CD14-positive monocyte (primary cell): ENCODE measurements around the gene CHN2. TPM values are rescaled to one million over a fixed set of nuclear protein-coding genes. Genes with fewer than 3 reads are reported as not detected.
A peak's percentile ranks its signal among the peaks of the same experiment; 100 is the strongest.

Experiments used
- DNase-seq, 3 donors: peaks; one replicate each; pipeline ENCODE4 v3.0.0-alpha.2; 2011 to 2022
- H2AFZ ChIP-seq: 2 replicates; pipeline ENCODE4 v1.6.0; 2012; ENCODE audit warnings: mild to moderate bottlenecking, low read depth, low read length, inconsistent platforms; ENCODE audit not compliant: insufficient read depth, poor library complexity, severe bottlenecking
- H3K27ac ChIP-seq, 2 donors: 1 replicate in 1 of 2; 2 replicates in 1 of 2; pipeline ENCODE4 v1.5.1; 2012 to 2013; ENCODE audit warnings: low read length in 2 of 2, control low read depth in 1 of 2, inconsistent platforms in 1 of 2, low read depth in 1 of 2, mild to moderate bottlenecking in 1 of 2
- H3K27me3 ChIP-seq, 2 donors: one replicate each; pipeline versions ENCODE4 v1.6.0 to v1.6.1; 2011 to 2013; ENCODE audit warnings: low read length in 2 of 2; ENCODE audit not compliant: control insufficient read depth in 2 of 2, insufficient read depth in 2 of 2
- H3K36me3 ChIP-seq, 2 donors: replicated peaks in 1 of 2; 1 replicate in 1 of 2; 2 replicates in 1 of 2; pipeline versions ENCODE4 v1.5.1 to v1.6.1; 2012 to 2013; ENCODE audit warnings: low read length in 2 of 2, control low read depth in 1 of 2, inconsistent platforms in 1 of 2, mild to moderate bottlenecking in 1 of 2; ENCODE audit not compliant: insufficient read depth in 2 of 2, control insufficient read depth in 1 of 2
- H3K4me1 ChIP-seq, 2 donors: 1 replicate in 1 of 2; 2 replicates in 1 of 2; pipeline versions ENCODE4 v1.5.1 to v1.6.1; 2012 to 2013; ENCODE audit warnings: low read length in 2 of 2, control low read depth in 1 of 2, inconsistent platforms in 1 of 2, mild to moderate bottlenecking in 1 of 2, moderate library complexity in 1 of 2; ENCODE audit not compliant: insufficient read depth in 2 of 2, control insufficient read depth in 1 of 2
- H3K4me2 ChIP-seq: replicated peaks from 2 replicates; pipeline ENCODE3; 2012; ENCODE audit warnings: low read length, moderate library complexity, mild to moderate bottlenecking; ENCODE audit not compliant: poor library complexity, severe bottlenecking; ENCODE audit errors: extremely low read depth
- H3K4me3 ChIP-seq, 3 experiments: fragments of 200-600 bp in 1 of 3; sonication (generic) in 1 of 3; replicated peaks in 1 of 3; 1 replicate in 2 of 3; 2 replicates in 1 of 3; pipeline ENCODE4 v1.5.1; 2011 to 2013; ENCODE audit warnings: low read length in 3 of 3, mild to moderate bottlenecking in 3 of 3, control low read depth in 2 of 3, low read depth in 2 of 3, inconsistent platforms in 1 of 3, moderate library complexity in 1 of 3
- H3K79me2 ChIP-seq: 2 replicates; pipeline ENCODE4 v1.6.0; 2012; ENCODE audit warnings: mild to moderate bottlenecking, control low read depth, inconsistent platforms, low read length, moderate library complexity; ENCODE audit not compliant: insufficient read depth
- H3K9ac ChIP-seq: 2 replicates; pipeline ENCODE4 v1.6.0; 2017; ENCODE audit warnings: low read length, mild to moderate bottlenecking; ENCODE audit not compliant: insufficient read depth, poor library complexity, severe bottlenecking
- H3K9me3 ChIP-seq, 2 donors: replicated peaks in 1 of 2; 1 replicate in 1 of 2; 2 replicates in 1 of 2; pipeline versions ENCODE4 v1.5.1 to v1.6.1; 2012 to 2013; ENCODE audit warnings: low read length in 2 of 2, control low read depth in 1 of 2; ENCODE audit not compliant: control insufficient read depth in 1 of 2, insufficient read depth in 1 of 2
- H4K20me1 ChIP-seq: 2 replicates; pipeline ENCODE4 v1.6.0; 2012; ENCODE audit warnings: mild to moderate bottlenecking, low read length, control low read depth, moderate library complexity; ENCODE audit not compliant: insufficient read depth
- H3K27ac Mint-ChIP-seq, 7 donors: one replicate each; pipeline ENCODE4 v1.8.0; 2020; ENCODE audit warnings: mild to moderate bottlenecking in 7 of 7, mixed read lengths in 7 of 7, moderate library complexity in 6 of 7, inconsistent platforms in 2 of 7
- H3K27me3 Mint-ChIP-seq, 3 donors: one replicate each; pipeline ENCODE4 v1.8.0; 2021 to 2022; ENCODE audit warnings: low read depth in 3 of 3, mild to moderate bottlenecking in 3 of 3, mixed read lengths in 3 of 3, moderate library complexity in 3 of 3, inconsistent platforms in 1 of 3
- H3K36me3 Mint-ChIP-seq, 2 donors: one replicate each; pipeline ENCODE4 v1.8.0; 2020; ENCODE audit warnings: mixed read lengths in 2 of 2, inconsistent platforms in 1 of 2, mild to moderate bottlenecking in 1 of 2
- H3K4me1 Mint-ChIP-seq: one replicate; pipeline ENCODE4 v1.8.0; 2020; ENCODE audit warnings: mild to moderate bottlenecking, mixed read lengths
- H3K4me3 Mint-ChIP-seq, 2 donors: one replicate each; pipeline ENCODE4 v1.8.0; 2020; ENCODE audit warnings: mild to moderate bottlenecking in 2 of 2, mixed read lengths in 2 of 2, moderate library complexity in 1 of 2
- H3K9me3 Mint-ChIP-seq, 7 donors: one replicate each; pipeline ENCODE4 v1.8.0; 2020 to 2022; ENCODE audit warnings: mixed read lengths in 7 of 7, mild to moderate bottlenecking in 6 of 7, moderate library complexity in 6 of 7, inconsistent platforms in 2 of 7
- CTCF ChIP-seq: fragments of 200-600 bp; IDR thresholded peaks from one replicate; pipeline ENCODE4 v1.8.0; 2022; ENCODE audit warnings: antibody characterized with exemption, mild to moderate bottlenecking
- WGBS: methylation state at CpG from one replicate; pipeline ENCODE4 v1.1.5; 2013; ENCODE audit warnings: missing lambda C conversion rate; ENCODE audit not compliant: insufficient coverage; 5-methylcytosine and 5-hydroxymethylcytosine counted together
- intact Hi-C, 2 donors: fragments of 100-400 bp; cut with micrococcal nuclease; formaldehyde crosslinking; loops; one replicate each; pipeline versions ENCODE4 v1.15.0 to v1.15.1; 2023
- polyA plus RNA-seq, 3 donors: library from polyadenylated mRNA; depleted of rRNA in 1 of 3; unstranded in 2 of 3; stranded (reverse) in 1 of 3; fragments of 300-500 nt in 2 of 3; fragments of >200 nt in 1 of 3; fragmentation: Illumina TruSeq in 2 of 3; gene quantifications; 1 replicate in 2 of 3; 2 replicates in 1 of 3; pipeline ENCODE4 v1.2.3, GENCODE V29; 2012 to 2021

CHN2 gene
- polyA plus RNA-seq, 3 donors, result 26.6 to 66.5 (median 44.8) TPM

- H3K27me3 Mint-ChIP-seq, result peaks cover 1 to 3% (median 2%) of the 10 kb centered on the region in 3 donors
Observed at GRCh38 chr7:29316926-29317325, 122.4 kb downstream of the CHN2 start.

DNA sequence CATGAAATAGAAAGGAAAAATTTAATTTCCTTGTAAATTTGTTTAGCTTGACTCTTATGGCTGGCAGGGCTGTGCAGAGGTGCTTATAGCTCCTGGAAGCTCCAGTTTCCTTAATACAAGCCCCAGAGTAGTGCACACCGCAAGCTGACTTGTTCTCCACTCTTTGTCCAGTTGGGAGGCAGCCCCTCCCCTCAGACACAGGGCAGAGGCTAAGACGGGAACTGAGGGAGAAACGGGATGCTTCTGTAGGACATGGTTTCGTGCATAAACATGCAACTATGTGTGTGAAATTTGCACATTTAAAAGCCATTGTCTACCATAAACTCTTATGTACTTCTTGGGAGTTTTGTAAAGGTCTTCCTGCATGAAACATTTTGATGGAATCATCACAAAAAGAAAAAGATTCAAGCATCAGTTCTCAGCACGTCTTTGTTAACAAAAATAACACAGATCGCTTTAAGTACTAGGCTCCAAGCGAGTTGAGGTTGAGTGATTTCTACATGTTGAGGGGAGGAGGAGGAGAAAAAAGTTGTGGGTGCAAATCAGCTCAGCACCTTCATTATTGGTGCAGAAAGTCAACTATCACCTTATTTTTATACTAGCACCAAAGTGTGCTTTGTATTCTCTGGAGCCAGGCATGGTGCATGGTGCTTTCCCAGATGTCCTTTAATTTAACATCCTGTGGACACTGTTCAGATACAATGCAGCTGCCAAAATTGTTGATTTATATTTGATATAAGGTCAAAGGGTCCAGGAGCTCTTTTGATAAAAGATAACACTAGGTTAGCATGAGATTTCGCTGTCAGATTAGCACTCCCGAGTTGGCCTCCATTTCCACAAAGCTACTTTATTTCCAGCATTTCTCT, 124.5 kb downstream of the CHN2 start:
- Histone ChIP-seq H3K36me3 (no peaks in the 10 kb centered on the region), H3K9me3 (no peaks in the 10 kb centered on the region), H3K79me2 (no peaks in the 10 kb centered on the region), H3K27ac (peak overlapping the region; percentile 30 to 68), H3K4me1 (peaks cover 17 to 19% of the 10 kb centered on the region in 2 donors), H4K20me1 (peaks cover 34% of the 10 kb centered on the region), H3K4me2 (peak overlapping the region; percentile 36), H3K27me3 (no peaks in the 10 kb centered on the region), H3K9ac (no peak overlapping the region), H2AFZ (no peak overlapping the region), H3K4me3 (no peak overlapping the region)
- WGBS, result 100% methylated on average over 1 of the region's 9 CpGs
- H3K4me3 Mint-ChIP-seq, result no peak overlapping the region
- DNase-seq, result no peak
- no peak for TF ChIP-seq CTCF
- peaks cover 0 to 3% (median 1%) of the 10 kb centered on the region in 3 donors for H3K27me3 Mint-ChIP-seq
- H3K36me3 Mint-ChIP-seq, result peaks cover 18 to 22% of the 10 kb centered on the region in 2 donors
- intact Hi-C loops, result no loop called here
- no peaks in the 10 kb centered on the region for H3K9me3 Mint-ChIP-seq
- H3K4me1 Mint-ChIP-seq, result peaks cover 20% of the 10 kb centered on the region
- H3K27ac Mint-ChIP-seq, result peak overlapping the region; percentile 63 to 95 (median 68)

More at GRCh38 chr7:29316926-29317325, 122.4 kb downstream of the CHN2 start:
- Histone ChIP-seq H4K20me1 (peaks cover 48% of the 10 kb centered on the region), H3K27me3 (no peaks in the 10 kb centered on the region), H3K4me3 (no peak overlapping the region), H2AFZ (no peak overlapping the region), H3K4me2 (no peak overlapping the region), H3K4me1 (peaks cover 17 to 19% of the 10 kb centered on the region in 2 donors), H3K79me2 (no peaks in the 10 kb centered on the region), H3K9me3 (no peaks in the 10 kb centered on the region), H3K9ac (no peak overlapping the region), H3K36me3 (no peaks in the 10 kb centered on the region), H3K27ac (no peak overlapping the region)
- DNase-seq, result no peak
- intact Hi-C loops, result no loop called here
- H3K9me3 Mint-ChIP-seq, result no peaks in the 10 kb centered on the region
- TF ChIP-seq CTCF, result no peak
- peaks cover 11 to 15% of the 10 kb centered on the region in 2 donors for H3K36me3 Mint-ChIP-seq
- H3K4me3 Mint-ChIP-seq, result no peak overlapping the region
- H3K4me1 Mint-ChIP-seq, result peaks cover 20% of the 10 kb centered on the region
- H3K27ac Mint-ChIP-seq, result no peak overlapping the region
- no CpG with 5 or more reads among the region's 3 CpGs for WGBS
